22Rv1 (cell line): Measurements from ENCODE around the gene ARHGAP10.

Experiments
- ZFX ChIP-seq: fragments of 450-650 bp; IDR thresholded peaks from 2 replicates; pipeline ENCODE4 v1.6.1; 2017; ENCODE audit warnings: antibody characterized with exemption, borderline replicate concordance
- TF ChIP-seq, protein P1 (sequence below): fragments of 450-650 bp; IDR thresholded peaks from 2 replicates; pipeline ENCODE4 v1.5.1; 2017; ENCODE audit warnings: mild to moderate bottlenecking

DNA sequence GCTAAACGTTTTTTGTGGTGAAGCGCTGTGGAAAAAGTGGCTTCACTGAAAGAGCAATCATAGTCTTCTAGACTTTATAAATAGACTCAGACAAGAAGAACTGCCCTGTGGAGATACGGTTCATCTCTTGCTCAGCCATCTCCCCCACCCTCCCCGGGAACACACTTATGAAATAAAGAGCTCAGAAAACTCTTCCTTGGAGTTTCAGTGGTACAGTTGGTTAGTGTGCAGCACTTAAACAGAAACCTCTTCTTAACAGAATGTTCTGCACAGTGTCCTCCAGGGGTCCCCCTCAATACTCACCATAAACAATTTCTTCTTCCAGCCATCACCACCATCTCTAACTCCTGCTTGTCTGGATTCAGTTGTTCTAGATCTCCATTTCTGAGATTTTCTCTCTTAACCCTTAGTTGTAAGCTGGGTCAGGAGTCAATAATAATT lies 313.0 kb downstream of the ARHGAP10 start:
- TF ChIP-seq, protein P1, sequence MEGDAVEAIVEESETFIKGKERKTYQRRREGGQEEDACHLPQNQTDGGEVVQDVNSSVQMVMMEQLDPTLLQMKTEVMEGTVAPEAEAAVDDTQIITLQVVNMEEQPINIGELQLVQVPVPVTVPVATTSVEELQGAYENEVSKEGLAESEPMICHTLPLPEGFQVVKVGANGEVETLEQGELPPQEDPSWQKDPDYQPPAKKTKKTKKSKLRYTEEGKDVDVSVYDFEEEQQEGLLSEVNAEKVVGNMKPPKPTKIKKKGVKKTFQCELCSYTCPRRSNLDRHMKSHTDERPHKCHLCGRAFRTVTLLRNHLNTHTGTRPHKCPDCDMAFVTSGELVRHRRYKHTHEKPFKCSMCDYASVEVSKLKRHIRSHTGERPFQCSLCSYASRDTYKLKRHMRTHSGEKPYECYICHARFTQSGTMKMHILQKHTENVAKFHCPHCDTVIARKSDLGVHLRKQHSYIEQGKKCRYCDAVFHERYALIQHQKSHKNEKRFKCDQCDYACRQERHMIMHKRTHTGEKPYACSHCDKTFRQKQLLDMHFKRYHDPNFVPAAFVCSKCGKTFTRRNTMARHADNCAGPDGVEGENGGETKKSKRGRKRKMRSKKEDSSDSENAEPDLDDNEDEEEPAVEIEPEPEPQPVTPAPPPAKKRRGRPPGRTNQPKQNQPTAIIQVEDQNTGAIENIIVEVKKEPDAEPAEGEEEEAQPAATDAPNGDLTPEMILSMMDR, result no peak
- TF ChIP-seq ZFX, result no peak
